MM.1S (cell line): ENCODE data around the gene GGN.
"Not testable (repeated sequence)": the region's sequence is repeated elsewhere in the genome, so short reads cannot be mapped to it uniquely, and the experiment has no call there.

Source experiments
- CTCF ChIP-seq: fragments of 300-600 bp; sonication (generic); IDR thresholded peaks from 2 replicates; pipeline ENCODE4 v1.5.1; 2016; ENCODE audit warnings: antibody characterized with exemption, low read length, mixed read lengths
- EZH2 ChIP-seq: fragments of 300-600 bp; sonication (generic); optimal IDR thresholded peaks from 2 replicates; pipeline ENCODE3; 2017; ENCODE audit warnings: low read depth, mild to moderate bottlenecking, antibody characterized with exemption, low read length, mixed read lengths
- EZH2phosphoT487 ChIP-seq: fragments of 300-600 bp; sonication (generic); IDR thresholded peaks from 2 replicates; pipeline ENCODE4 v1.6.1; 2018; ENCODE audit warnings: antibody characterized with exemption, low read length

GRCh38 chr19:38362946-38363688, 24.7 kb downstream of the GGN start:
- not testable (repeated sequence) for TF ChIP-seq CTCF, EZH2phosphoT487, EZH2
